Liver (tissue), 3 donors: Measurements from ENCODE around the gene GPR156.

Source experiments
- ATF3 ChIP-seq: IDR thresholded peaks from 2 replicates; pipeline ENCODE4 v1.6.1; 2016; ENCODE audit warnings: antibody characterized with exemption
- EGR1 ChIP-seq, 2 donors: IDR thresholded peaks; 2 replicates each; pipeline ENCODE4 v1.6.1; 2016 to 2018; ENCODE audit warnings: antibody characterized with exemption in 2 of 2, low read depth in 2 of 2
- GABPA ChIP-seq, 2 donors: IDR thresholded peaks in 1 of 2; conservative IDR thresholded peaks in 1 of 2; 2 replicates each; pipeline ENCODE4 v1.6.1; 2016; ENCODE audit warnings: antibody characterized with exemption in 2 of 2, mild to moderate bottlenecking in 1 of 2, moderate library complexity in 1 of 2
- RAD21 ChIP-seq, 2 donors: IDR thresholded peaks; 2 replicates each; pipeline ENCODE4 v1.6.1; 2016; ENCODE audit warnings: antibody characterized with exemption in 2 of 2, mild to moderate bottlenecking in 2 of 2
- YY1 ChIP-seq: IDR thresholded peaks from 2 replicates; pipeline ENCODE4 v1.6.1; 2016; ENCODE audit warnings: antibody characterized with exemption, mild to moderate bottlenecking
- ZBTB33 ChIP-seq: IDR thresholded peaks from 2 replicates; pipeline ENCODE4 v1.6.1; 2016; ENCODE audit warnings: antibody characterized with exemption
- TF ChIP-seq, protein P1 (sequence below): fragments of 150-350 bp; IDR thresholded peaks from 2 replicates; pipeline ENCODE4 v1.5.1; 2017; ENCODE audit warnings: improper control_type of control experiment, low read depth, low read length; ENCODE audit not compliant: missing input control
- TF ChIP-seq, protein P2 (sequence below): IDR thresholded peaks from 2 replicates; pipeline ENCODE4 v1.6.1; 2016; ENCODE audit warnings: antibody characterized with exemption, mild to moderate bottlenecking
- donor health status: healthy.
- donor health status: healthy.

GRCh38 chr3:120265989-120266388 is 19.0 kb downstream of the GPR156 start:
- TF ChIP-seq, protein P1, sequence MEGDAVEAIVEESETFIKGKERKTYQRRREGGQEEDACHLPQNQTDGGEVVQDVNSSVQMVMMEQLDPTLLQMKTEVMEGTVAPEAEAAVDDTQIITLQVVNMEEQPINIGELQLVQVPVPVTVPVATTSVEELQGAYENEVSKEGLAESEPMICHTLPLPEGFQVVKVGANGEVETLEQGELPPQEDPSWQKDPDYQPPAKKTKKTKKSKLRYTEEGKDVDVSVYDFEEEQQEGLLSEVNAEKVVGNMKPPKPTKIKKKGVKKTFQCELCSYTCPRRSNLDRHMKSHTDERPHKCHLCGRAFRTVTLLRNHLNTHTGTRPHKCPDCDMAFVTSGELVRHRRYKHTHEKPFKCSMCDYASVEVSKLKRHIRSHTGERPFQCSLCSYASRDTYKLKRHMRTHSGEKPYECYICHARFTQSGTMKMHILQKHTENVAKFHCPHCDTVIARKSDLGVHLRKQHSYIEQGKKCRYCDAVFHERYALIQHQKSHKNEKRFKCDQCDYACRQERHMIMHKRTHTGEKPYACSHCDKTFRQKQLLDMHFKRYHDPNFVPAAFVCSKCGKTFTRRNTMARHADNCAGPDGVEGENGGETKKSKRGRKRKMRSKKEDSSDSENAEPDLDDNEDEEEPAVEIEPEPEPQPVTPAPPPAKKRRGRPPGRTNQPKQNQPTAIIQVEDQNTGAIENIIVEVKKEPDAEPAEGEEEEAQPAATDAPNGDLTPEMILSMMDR = no peak
- TF ChIP-seq, protein P2, sequence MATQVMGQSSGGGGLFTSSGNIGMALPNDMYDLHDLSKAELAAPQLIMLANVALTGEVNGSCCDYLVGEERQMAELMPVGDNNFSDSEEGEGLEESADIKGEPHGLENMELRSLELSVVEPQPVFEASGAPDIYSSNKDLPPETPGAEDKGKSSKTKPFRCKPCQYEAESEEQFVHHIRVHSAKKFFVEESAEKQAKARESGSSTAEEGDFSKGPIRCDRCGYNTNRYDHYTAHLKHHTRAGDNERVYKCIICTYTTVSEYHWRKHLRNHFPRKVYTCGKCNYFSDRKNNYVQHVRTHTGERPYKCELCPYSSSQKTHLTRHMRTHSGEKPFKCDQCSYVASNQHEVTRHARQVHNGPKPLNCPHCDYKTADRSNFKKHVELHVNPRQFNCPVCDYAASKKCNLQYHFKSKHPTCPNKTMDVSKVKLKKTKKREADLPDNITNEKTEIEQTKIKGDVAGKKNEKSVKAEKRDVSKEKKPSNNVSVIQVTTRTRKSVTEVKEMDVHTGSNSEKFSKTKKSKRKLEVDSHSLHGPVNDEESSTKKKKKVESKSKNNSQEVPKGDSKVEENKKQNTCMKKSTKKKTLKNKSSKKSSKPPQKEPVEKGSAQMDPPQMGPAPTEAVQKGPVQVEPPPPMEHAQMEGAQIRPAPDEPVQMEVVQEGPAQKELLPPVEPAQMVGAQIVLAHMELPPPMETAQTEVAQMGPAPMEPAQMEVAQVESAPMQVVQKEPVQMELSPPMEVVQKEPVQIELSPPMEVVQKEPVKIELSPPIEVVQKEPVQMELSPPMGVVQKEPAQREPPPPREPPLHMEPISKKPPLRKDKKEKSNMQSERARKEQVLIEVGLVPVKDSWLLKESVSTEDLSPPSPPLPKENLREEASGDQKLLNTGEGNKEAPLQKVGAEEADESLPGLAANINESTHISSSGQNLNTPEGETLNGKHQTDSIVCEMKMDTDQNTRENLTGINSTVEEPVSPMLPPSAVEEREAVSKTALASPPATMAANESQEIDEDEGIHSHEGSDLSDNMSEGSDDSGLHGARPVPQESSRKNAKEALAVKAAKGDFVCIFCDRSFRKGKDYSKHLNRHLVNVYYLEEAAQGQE = no peak
- TF ChIP-seq ZBTB33 (no peak), GABPA (IDR thresholded peaks at IDR 0.05 in 1 of 2, conservative IDR thresholded peaks at IDR 0.05 in 1 of 2) (no peak), YY1 (no peak), ATF3 (no peak), RAD21 (IDR thresholded peaks at IDR 0.05) (no peak), EGR1 (IDR thresholded peaks at IDR 0.05; ENCODE audit: low read depth in 2 of 2) (no peak)
